Keratinocyte (primary cell): ENCODE data around the gene PRKAG2. TPM values are rescaled to one million over a fixed set of nuclear protein-coding genes. Genes with fewer than 3 reads are reported as not detected.

Experiments used
- DNase-seq: peaks from one replicate; pipeline ENCODE4 v3.0.0-alpha.2; 2011; ENCODE audit warnings: low read depth, missing footprints, low spot score
- FAIRE-seq: peaks from 2 replicates; lab custom pipeline; 2011; peaks lifted over from hg19 to GRCh38; lab: Jason Lieb, UNC
- H2AFZ ChIP-seq: 2 replicates; pipeline ENCODE4 v1.6.0; 2012; ENCODE audit warnings: low read length, control low read depth, inconsistent platforms; ENCODE audit not compliant: control insufficient read depth
- H3K27ac ChIP-seq: 2 replicates; pipeline ENCODE4 v1.5.1; 2011; ENCODE audit warnings: low read length; ENCODE audit not compliant: control insufficient read depth, insufficient read depth
- H3K27me3 ChIP-seq: 3 replicates; pipeline ENCODE4 v1.6.0; 2011; ENCODE audit warnings: low read length; ENCODE audit not compliant: control insufficient read depth, insufficient read depth; ENCODE audit errors: extremely low read depth
- H3K36me3 ChIP-seq, 2 experiments: 2 replicates in 1 of 2; 3 replicates in 1 of 2; pipeline ENCODE4 v1.5.1; 2011; ENCODE audit warnings: low read length in 2 of 2, mild to moderate bottlenecking in 1 of 2; ENCODE audit not compliant: control insufficient read depth in 2 of 2, insufficient read depth in 2 of 2; ENCODE audit errors: extremely low read depth in 1 of 2
- H3K4me1 ChIP-seq: 3 replicates; pipeline ENCODE4 v1.5.1; 2011; ENCODE audit warnings: low read length; ENCODE audit not compliant: control insufficient read depth, insufficient read depth; ENCODE audit errors: extremely low read depth
- H3K4me2 ChIP-seq: 3 replicates; pipeline ENCODE4 v1.6.0; 2011; ENCODE audit warnings: low read depth, low read length; ENCODE audit not compliant: control insufficient read depth, insufficient read depth; ENCODE audit errors: extremely low read depth
- H3K4me3 ChIP-seq, 3 experiments: fragments of 200-600 bp in 1 of 3; sonication (generic) in 1 of 3; 2 replicates in 2 of 3; 3 replicates in 1 of 3; pipeline ENCODE4 v1.5.1; 2011 to 2016; ENCODE audit warnings: low read length in 3 of 3, mild to moderate bottlenecking in 3 of 3, control low read depth in 2 of 3, inconsistent platforms in 1 of 3, low read depth in 1 of 3, mixed read lengths in 1 of 3, mixed run types in 1 of 3, moderate library complexity in 1 of 3; ENCODE audit not compliant: control insufficient read depth in 2 of 3, insufficient read depth in 2 of 3; ENCODE audit errors: extremely low read depth in 1 of 3
- H3K79me2 ChIP-seq: 2 replicates; pipeline ENCODE4 v1.6.0; 2012; ENCODE audit warnings: low read length; ENCODE audit not compliant: control insufficient read depth, insufficient read depth
- H3K9ac ChIP-seq: 3 replicates; pipeline ENCODE4 v1.6.0; 2011; ENCODE audit warnings: low read length; ENCODE audit not compliant: control insufficient read depth, insufficient read depth; ENCODE audit errors: extremely low read depth
- H3K9me1 ChIP-seq: 3 replicates; pipeline ENCODE4 v1.6.0; 2011; ENCODE audit warnings: low read length; ENCODE audit not compliant: control insufficient read depth, insufficient read depth; ENCODE audit errors: extremely low read depth
- H3K9me3 ChIP-seq: 2 replicates; pipeline ENCODE4 v1.5.1; 2012; ENCODE audit warnings: low read depth, low read length; ENCODE audit not compliant: control insufficient read depth
- H4K20me1 ChIP-seq: 3 replicates; pipeline ENCODE4 v1.6.0; 2011; ENCODE audit warnings: low read length; ENCODE audit not compliant: control insufficient read depth, insufficient read depth; ENCODE audit errors: extremely low read depth
- CTCF ChIP-seq, 3 experiments: IDR thresholded peaks in 1 of 3; conservative IDR thresholded peaks in 1 of 3; optimal IDR thresholded peaks in 1 of 3; 2 replicates in 2 of 3; 3 replicates in 1 of 3; pipeline versions ENCODE3 to v1.5.1; 2011; ENCODE audit warnings: low read length in 3 of 3, mild to moderate bottlenecking in 3 of 3, moderate library complexity in 2 of 3, control low read depth in 1 of 3, inconsistent platforms in 1 of 3; ENCODE audit not compliant: insufficient read depth in 2 of 3; ENCODE audit errors: extremely low read depth in 1 of 3
- EZH2 ChIP-seq: IDR thresholded peaks from one replicate; pipeline ENCODE4 v1.6.1; 2012; ENCODE audit warnings: inconsistent platforms, mild to moderate bottlenecking, low read length, moderate library complexity
- dilution Hi-C: fragments of 300-500 bp; cut with MboI; formaldehyde crosslinking; loops from one replicate; pipeline ENCODE4 v1.7.0; 2020; ENCODE audit warnings: low sequenced_read_pairs; ENCODE audit not compliant: extremely low pct_ligation_motif_present
- polyA plus RNA-seq, 5 experiments: library from polyadenylated mRNA; depleted of rRNA in 3 of 5; stranded (reverse) in 3 of 5; stranded (forward) in 1 of 5; unstranded in 1 of 5; fragments of >200 nt; gene quantifications; 1 replicate in 1 of 5; 2 replicates in 3 of 5; 3 replicates in 1 of 5; pipeline versions ENCODE4 v1.2.1 to v1.2.3, GENCODE V29; 2011 to 2012; ENCODE audit warnings: missing spikeins in 2 of 5, low read depth in 1 of 5, low replicate concordance in 1 of 5

Gene PRKAG2
- polyA plus RNA-seq, 1 donor (not counting 4 experiments of a cell fraction or from before 2014, with no cell fraction given): 39.5 TPM

GRCh38 chr7:151919595-151919994, 42.7 kb upstream of the PRKAG2 start:
- Histone ChIP-seq H3K27ac (no peak overlapping the region), H4K20me1 (no peaks in the 10 kb centered on the region), H3K9me1 (no peaks in the 10 kb centered on the region), H3K9ac (no peak overlapping the region), H3K36me3 (no peaks in the 10 kb centered on the region), H3K9me3 (no peaks in the 10 kb centered on the region), H3K79me2 (no peaks in the 10 kb centered on the region), H3K4me3 (no peak overlapping the region), H2AFZ (no peak overlapping the region), H3K27me3 (peaks cover 8% of the 10 kb centered on the region), H3K4me2 (no peak overlapping the region), H3K4me1 (no peaks in the 10 kb centered on the region)
- dilution Hi-C loops: no loop called here
- FAIRE-seq (no peak), DNase-seq (no peak)
- TF ChIP-seq EZH2: no peak
- TF ChIP-seq CTCF (optimal IDR thresholded peaks at IDR 0.05 in 1 of 3, IDR thresholded peaks at IDR 0.05 in 1 of 3, conservative IDR thresholded peaks at IDR 0.05 in 1 of 3; ENCODE audit: extremely low read depth in 1 of 3, insufficient read depth in 2 of 3, low read length in 3 of 3): no peak

GRCh38 chr7:151918510-151918843, 41.6 kb upstream of the PRKAG2 start:
- no peaks in the 10 kb centered on the region for H3K9me3 ChIP-seq
- no peak for DNase-seq
- dilution Hi-C loops: no loop called here
- no peak for FAIRE-seq
- H3K79me2 ChIP-seq: no peaks in the 10 kb centered on the region
- H3K27ac ChIP-seq: no peak overlapping the region
- no peaks in the 10 kb centered on the region for H3K36me3 ChIP-seq
- H3K9me1 ChIP-seq: no peaks in the 10 kb centered on the region
- TF ChIP-seq EZH2 (no peak), CTCF (optimal IDR thresholded peaks at IDR 0.05 in 1 of 3, IDR thresholded peaks at IDR 0.05 in 1 of 3, conservative IDR thresholded peaks at IDR 0.05 in 1 of 3; ENCODE audit: extremely low read depth in 1 of 3, insufficient read depth in 2 of 3, low read length in 3 of 3) (no peak)
- no peak overlapping the region for H3K4me3 ChIP-seq
- no peak overlapping the region for H3K9ac ChIP-seq
- H3K4me2 ChIP-seq: no peak overlapping the region
- H4K20me1 ChIP-seq: no peaks in the 10 kb centered on the region
- H3K27me3 ChIP-seq: peaks cover 8% of the 10 kb centered on the region
- H3K4me1 ChIP-seq: no peaks in the 10 kb centered on the region
- H2AFZ ChIP-seq: no peak overlapping the region
